ENCODE measurements around the gene ADRM1.

DNA sequence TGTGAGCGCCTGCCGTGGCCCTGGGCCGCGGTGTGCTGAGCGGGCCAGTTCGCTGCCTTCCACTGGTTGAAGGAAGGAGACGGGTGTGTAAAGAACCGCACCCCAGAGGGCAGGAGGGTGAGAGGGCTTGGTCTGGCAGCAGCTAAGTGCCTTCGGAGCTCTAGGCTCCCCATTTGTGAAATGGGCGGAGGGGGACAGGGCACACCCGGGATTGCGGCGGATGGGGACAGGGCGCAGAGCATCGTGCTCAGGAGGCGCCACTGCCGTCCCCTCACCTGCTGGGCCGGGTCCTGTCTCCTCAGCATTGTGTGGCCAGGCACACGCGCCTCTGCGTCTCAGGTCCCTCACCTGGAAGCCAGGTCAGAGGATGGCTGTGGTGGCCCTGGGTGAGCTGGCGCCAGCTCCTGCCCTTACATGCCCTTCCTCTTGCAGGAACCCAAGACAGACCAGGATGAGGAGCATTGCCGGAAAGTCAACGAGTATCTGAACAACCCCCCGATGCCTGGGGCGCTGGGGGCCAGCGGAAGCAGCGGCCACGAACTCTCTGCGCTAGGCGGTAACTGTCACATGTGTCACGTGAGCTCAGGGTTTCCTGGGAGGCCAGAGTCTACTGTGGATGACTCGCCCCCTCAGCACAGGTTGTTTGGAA lies 3.1 kb downstream of the ADRM1 start:
- no peak for TF ChIP-seq YY1 (IDR thresholded peaks at IDR 0.05; ENCODE audit: insufficient read depth, insufficient read length)
- TF ChIP-seq ZNF274 (IDR thresholded peaks at IDR 0.05; ENCODE audit: low read depth, low read length) = no peak
- no peak for TF ChIP-seq SUZ12 (IDR thresholded peaks at IDR 0.05; ENCODE audit: extremely low read depth, insufficient read depth, insufficient read length)
